Measurements from ENCODE around the gene POLG.

- TF ChIP-seq SREBF2 (IDR thresholded peaks at IDR 0.05) (no peak), CHD2 (IDR thresholded peaks at IDR 0.05; ENCODE audit: low read length, partially characterized antibody) (no peak), ZSCAN20 (CRISPR knock-in tag; IDR thresholded peaks at IDR 0.05) (no peak), ELK1 (IDR thresholded peaks at IDR 0.05; ENCODE audit: low read depth, low read length) (no peak), HDAC2 (IDR thresholded peaks at IDR 0.05) (no peak), HOXA7 (CRISPR knock-in tag; IDR thresholded peaks at IDR 0.05) (no peak)
- TF ChIP-seq, protein P1, sequence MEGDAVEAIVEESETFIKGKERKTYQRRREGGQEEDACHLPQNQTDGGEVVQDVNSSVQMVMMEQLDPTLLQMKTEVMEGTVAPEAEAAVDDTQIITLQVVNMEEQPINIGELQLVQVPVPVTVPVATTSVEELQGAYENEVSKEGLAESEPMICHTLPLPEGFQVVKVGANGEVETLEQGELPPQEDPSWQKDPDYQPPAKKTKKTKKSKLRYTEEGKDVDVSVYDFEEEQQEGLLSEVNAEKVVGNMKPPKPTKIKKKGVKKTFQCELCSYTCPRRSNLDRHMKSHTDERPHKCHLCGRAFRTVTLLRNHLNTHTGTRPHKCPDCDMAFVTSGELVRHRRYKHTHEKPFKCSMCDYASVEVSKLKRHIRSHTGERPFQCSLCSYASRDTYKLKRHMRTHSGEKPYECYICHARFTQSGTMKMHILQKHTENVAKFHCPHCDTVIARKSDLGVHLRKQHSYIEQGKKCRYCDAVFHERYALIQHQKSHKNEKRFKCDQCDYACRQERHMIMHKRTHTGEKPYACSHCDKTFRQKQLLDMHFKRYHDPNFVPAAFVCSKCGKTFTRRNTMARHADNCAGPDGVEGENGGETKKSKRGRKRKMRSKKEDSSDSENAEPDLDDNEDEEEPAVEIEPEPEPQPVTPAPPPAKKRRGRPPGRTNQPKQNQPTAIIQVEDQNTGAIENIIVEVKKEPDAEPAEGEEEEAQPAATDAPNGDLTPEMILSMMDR (IDR thresholded peaks at IDR 0.05), result no peak
These were observed 49.6 kb upstream of the POLG start for GRCh38 chr15:89384176-89384604.
